DND-41 (cell line): ENCODE data around the gene CCDC142.

Experiments used
- CTCF ChIP-seq: IDR thresholded peaks from 2 replicates; pipeline ENCODE4 v1.5.1; 2012; ENCODE audit warnings: borderline replicate concordance, low read length, moderate library complexity, mild to moderate bottlenecking; ENCODE audit not compliant: poor library complexity, severe bottlenecking; ENCODE audit errors: extremely low read depth
- EZH2 ChIP-seq: IDR thresholded peaks from 3 replicates; pipeline ENCODE4 v1.6.1; 2012; ENCODE audit warnings: borderline replicate concordance, low read depth, mild to moderate bottlenecking, moderate library complexity, low read length, inconsistent platforms; ENCODE audit not compliant: severe bottlenecking

GRCh38 chr2:74427551-74427950 lies 55.2 kb downstream of the CCDC142 start:
- TF ChIP-seq CTCF (no peak), EZH2 (no peak)
